Muscle layer of duodenum (tissue), 2 donors: ENCODE results near the gene BEND5.

ENCODE experiments used
- H3K27ac ChIP-seq: one replicate; pipeline ENCODE4 v1.7.0; 2013; ENCODE audit warnings: mild to moderate bottlenecking, low read length
- H3K27me3 ChIP-seq: one replicate; pipeline ENCODE4 v1.7.0; 2013; ENCODE audit warnings: low read depth, mild to moderate bottlenecking, control low read depth, low read length
- H3K36me3 ChIP-seq, 2 donors: one replicate each; pipeline ENCODE4 v1.7.0; 2013; ENCODE audit warnings: low read length in 2 of 2, control low read depth in 1 of 2, mild to moderate bottlenecking in 1 of 2; ENCODE audit not compliant: insufficient read depth in 2 of 2, control insufficient read depth in 1 of 2
- H3K4me1 ChIP-seq, 2 donors: one replicate each; pipeline ENCODE4 v1.7.0; 2013; ENCODE audit warnings: low read length in 2 of 2, mild to moderate bottlenecking in 2 of 2, control low read depth in 1 of 2, moderate library complexity in 1 of 2; ENCODE audit not compliant: insufficient read depth in 2 of 2, control insufficient read depth in 1 of 2
- H3K4me3 ChIP-seq, 2 donors: one replicate each; pipeline ENCODE4 v1.7.0; 2013; ENCODE audit warnings: low read length in 2 of 2, low read depth in 1 of 2, mild to moderate bottlenecking in 1 of 2
- H3K9me3 ChIP-seq, 2 donors: one replicate each; pipeline ENCODE4 v1.7.0; 2013; ENCODE audit warnings: low read length in 2 of 2, control low read depth in 1 of 2, mild to moderate bottlenecking in 1 of 2; ENCODE audit not compliant: control insufficient read depth in 1 of 2
- donor health status: healthy.

BEND5 gene

DNA sequence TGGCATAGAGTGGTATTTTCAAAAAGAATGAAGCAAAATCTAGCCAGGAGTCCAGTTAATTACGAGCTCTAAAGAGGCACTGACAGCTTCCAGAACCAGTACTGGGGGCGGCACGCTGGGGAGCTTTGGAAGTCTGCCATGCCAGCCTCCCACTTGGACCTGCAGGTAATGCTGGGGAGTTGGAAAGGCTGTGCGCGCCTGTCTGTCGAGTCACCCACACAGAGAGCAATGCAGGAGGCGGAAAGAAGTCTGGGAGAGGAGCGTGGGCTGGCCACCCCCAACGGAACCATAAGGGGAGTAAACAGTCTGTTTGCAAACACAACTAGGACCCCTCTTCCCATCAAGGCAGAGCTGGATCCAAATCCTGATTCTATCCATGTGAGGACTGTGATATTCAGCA lies 84.5 kb downstream of the BEND5 start:
- Histone ChIP-seq H3K4me1 (no peaks in the 10 kb centered on the region), H3K9me3 (no peaks in the 10 kb centered on the region), H3K36me3 (no peaks in the 10 kb centered on the region), H3K4me3 (no peak overlapping the region), H3K27me3 (no peaks in the 10 kb centered on the region), H3K27ac (no peak overlapping the region)

DNA sequence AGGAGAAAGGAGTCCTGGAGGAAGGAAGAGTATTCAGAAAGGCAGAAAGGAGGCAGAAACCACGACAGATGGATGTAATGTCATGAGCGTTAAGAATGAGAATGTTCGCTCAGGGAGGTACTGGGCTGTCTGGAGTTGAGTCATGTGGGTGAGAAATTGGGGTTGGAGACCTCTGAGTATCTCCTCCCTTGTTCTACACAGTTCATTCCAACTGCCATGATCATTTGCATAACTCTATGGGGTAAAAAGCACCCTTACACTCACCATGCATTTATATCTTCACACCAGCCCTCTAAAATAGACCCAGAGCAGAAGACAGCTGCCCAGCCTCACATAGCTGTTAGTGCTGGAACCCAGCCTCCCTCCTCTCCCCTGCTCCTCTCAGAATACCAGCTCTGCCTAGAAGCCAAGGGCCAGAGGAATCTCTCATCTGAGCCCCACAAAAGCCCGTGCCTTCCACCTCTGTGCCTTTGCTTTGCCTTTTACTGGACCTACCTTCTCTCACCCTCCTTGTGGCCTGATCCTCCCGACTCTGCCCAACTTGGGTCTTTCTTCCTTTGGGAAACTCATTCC lies 85.2 kb downstream of the BEND5 start:
- Histone ChIP-seq H3K9me3 (no peaks in the 10 kb centered on the region), H3K27me3 (no peaks in the 10 kb centered on the region), H3K4me3 (no peak overlapping the region), H3K36me3 (no peaks in the 10 kb centered on the region), H3K4me1 (no peaks in the 10 kb centered on the region), H3K27ac (no peak overlapping the region)

DNA sequence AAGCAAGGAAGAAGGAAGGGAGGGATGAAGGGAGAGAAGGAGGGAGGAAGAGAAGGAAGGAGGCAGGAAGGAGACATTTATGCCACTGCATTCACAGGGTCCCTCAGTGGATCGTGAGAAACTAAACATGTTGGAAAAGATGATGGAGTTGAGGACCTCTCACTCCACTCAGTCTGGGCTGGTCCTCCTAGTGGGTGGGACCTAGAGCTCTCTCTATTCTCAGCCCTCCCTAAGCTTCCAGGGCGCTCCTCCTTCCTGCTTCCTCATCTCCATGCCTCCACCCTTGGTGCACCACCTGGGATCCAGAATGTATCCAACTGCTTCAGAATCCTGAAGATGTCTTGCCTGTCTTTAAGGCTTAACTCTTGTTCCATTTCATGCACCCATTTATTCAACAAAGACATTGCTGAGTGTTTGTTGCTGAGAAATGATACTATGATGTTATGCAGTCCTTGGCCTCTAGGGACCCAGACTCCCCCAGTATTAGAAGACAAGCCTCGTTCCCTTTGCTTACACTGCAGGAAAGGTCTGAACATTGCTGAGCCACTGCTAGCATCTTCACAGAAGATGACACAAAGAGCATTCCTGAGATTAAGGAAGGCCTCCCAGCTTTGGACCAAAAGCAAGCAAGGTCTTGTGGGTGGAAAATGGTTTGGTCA lies 88.5 kb downstream of the BEND5 start:
- Histone ChIP-seq H3K27me3 (no peaks in the 10 kb centered on the region), H3K36me3 (no peaks in the 10 kb centered on the region), H3K4me3 (no peak overlapping the region), H3K9me3 (no peaks in the 10 kb centered on the region), H3K4me1 (no peaks in the 10 kb centered on the region), H3K27ac (no peak overlapping the region)

DNA sequence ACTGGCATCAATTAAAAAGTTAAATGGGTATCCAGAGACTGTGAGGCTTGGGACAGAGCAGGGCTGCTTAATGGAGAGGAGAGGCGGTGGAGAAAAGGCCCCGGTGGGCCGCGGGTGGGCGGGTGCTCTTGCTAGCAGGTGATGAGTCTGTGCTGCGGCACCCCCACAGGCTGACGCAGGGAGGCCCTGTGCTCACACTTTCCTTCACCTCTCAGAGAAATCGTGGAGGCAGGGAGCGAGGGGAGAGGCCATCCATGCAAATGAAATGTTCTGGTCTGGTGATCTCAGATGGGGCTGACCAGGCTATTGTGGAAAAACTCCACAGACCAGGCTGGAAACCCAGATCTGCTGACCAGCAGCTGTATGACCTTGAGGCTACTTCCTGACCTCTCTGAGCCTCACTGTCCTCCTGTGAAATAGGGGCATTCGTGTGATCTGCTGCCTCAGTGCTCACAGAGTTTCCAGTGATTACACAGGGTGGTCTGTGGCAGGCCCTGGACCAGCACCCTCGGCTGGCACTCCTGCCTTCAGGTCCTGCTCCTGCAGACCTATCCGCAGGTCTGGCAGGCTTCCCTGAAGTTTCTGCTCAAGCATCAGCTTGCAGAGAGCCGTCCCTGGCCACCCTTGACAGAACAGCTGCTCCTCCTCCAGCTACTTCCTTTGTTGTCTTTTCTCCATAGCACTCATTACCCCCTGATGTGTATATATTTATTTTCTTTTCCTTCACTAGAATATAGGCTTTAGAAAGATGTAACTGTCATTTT lies 89.2 kb downstream of the BEND5 start:
- Histone ChIP-seq H3K9me3 (no peaks in the 10 kb centered on the region), H3K27ac (no peak overlapping the region), H3K4me3 (no peak overlapping the region), H3K27me3 (no peaks in the 10 kb centered on the region), H3K36me3 (no peaks in the 10 kb centered on the region), H3K4me1 (no peaks in the 10 kb centered on the region)

DNA sequence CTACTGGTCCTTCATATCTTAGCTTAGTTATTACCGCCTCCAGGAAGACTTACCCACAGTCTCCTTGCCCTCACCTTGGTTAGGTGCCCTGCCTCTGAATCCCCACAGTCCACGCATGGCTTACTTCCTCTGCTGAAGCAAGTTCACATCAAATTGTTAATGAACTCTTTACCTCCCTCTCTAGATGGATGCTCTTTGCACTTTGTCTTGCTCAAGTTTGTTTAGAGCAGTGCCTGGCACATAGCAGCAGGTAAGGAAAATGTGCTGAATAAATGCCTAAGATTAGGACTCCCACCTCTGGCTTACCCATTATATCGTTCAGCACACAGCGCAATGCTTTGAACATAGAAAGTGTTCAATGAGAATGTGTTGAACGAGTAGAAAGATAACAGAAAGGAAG lies 90.5 kb downstream of the BEND5 start:
- H3K27me3 ChIP-seq: no peaks in the 10 kb centered on the region
- H3K9me3 ChIP-seq: no peaks in the 10 kb centered on the region
- no peak overlapping the region for H3K27ac ChIP-seq
- no peak overlapping the region for H3K4me3 ChIP-seq
- no peaks in the 10 kb centered on the region for H3K4me1 ChIP-seq
- H3K36me3 ChIP-seq: no peaks in the 10 kb centered on the region

DNA sequence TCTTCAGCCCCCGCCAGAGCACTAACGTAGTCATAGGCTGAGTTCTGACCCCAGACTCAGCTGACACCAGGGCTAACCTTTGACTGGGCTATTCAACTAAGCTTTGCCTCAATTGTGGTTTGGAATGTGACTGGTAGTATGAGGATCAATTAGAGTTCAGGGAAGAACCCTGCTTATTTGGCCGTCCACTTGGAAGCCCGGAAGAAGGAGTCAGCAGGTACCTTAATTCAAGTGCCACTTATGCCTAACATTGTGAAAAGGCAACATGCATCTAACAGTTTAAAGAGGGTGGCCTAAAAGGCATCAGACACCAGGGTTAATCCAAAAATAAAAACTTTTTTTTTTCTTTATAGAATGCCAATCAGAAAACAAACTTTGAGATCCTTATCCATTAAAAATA lies 92.3 kb downstream of the BEND5 start:
- H3K27ac ChIP-seq: no peak overlapping the region
- H3K4me3 ChIP-seq: no peak overlapping the region
- no peaks in the 10 kb centered on the region for H3K27me3 ChIP-seq
- no peaks in the 10 kb centered on the region for H3K9me3 ChIP-seq
- no peaks in the 10 kb centered on the region for H3K4me1 ChIP-seq
- H3K36me3 ChIP-seq: no peaks in the 10 kb centered on the region

DNA sequence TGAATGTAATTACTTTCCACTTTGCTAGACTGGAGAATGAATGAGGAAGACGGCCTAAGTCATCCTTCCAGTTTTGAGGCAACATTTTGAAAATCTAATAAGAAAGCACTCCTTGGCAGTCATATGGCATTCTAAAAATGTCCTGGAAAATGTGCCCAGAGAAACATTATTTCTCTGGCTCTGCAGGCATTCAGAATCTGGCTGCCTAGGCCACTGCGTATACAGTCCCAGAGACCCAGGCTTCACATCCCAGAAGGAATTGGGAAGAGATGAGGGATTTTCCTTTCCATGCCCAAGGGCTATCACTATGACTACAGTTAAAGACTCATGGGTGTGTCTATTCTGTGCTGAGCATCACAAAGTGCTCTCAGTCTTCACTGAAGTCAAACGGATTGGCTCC lies 92.9 kb downstream of the BEND5 start:
- H3K9me3 ChIP-seq: no peaks in the 10 kb centered on the region

DNA sequence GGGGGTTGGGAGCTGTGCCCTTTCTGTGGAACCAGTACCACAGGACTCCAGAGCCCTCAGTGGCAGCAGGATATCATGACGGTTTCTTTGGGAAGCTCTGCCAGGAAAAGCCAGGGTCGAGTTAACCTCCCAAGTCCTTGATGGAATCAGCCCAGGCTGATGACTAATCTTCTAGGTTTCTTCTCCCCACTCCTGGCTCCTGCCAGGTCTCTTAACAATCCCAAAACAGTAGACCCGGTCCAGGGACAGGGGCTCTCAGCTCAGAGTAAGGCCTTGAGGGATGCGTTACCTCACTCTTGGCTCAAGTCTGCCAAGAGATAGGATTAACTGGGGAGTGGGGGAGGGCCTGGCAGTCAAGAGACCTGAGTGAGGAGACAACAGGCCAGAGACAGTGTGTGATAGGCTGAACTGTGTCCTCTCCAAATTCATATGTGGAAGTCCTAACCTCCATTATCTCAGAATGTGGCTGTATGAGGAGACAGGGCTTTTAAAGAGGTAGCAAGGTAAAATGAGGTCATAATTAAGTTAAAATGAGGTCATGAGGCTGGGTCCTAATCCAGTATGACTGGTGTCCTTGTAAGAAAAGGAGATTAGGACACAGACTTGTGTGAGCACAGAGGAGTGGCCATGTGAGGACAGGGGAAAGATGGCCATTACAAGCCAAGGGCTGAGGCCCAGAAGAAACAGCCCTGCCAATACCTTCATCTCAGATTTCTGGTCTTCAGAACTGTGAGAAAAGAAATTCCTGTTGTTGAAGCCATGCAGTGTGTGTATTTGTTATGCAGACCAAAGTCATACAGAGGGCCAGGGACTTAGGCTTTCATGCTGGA lies 95.0 kb downstream of the BEND5 start:
- Histone ChIP-seq H3K27me3 (no peaks in the 10 kb centered on the region), H3K4me1 (no peaks in the 10 kb centered on the region), H3K4me3 (no peak overlapping the region), H3K9me3 (no peaks in the 10 kb centered on the region), H3K27ac (no peak overlapping the region), H3K36me3 (no peaks in the 10 kb centered on the region)

More for the DNA sequence above, 92.9 kb downstream of the BEND5 start:
- Histone ChIP-seq H3K4me1 (no peaks in the 10 kb centered on the region), H3K4me3 (no peak overlapping the region), H3K27me3 (no peaks in the 10 kb centered on the region), H3K36me3 (no peaks in the 10 kb centered on the region), H3K27ac (no peak overlapping the region)

DNA sequence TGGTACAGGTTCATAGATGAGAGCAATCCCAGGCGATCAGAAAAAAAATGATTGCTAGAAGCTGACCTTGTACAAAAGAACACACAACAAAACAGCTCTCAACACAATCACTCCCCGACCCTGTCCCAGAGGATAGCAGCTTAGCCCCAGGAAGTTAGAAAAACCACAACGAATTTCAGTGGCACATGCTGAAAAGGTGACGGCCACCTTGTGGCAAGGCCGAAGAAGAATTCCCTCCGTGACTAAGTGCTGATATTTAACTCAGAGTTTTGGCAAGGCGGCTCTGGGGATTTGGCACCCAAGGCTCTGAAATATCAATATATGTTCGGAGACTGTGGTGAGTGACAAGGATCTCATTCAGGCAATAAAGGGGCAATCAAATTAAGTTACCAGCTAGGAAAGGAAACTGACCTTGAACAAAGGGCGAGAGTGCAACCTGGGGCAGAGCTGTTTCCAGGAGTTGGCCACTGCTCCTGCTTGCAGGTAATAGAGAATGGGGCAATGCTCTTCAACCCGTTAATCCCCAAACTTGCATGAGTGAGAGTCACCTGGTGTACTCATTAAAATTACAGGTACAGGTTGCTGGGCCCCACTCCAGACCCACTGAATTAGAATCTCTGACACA lies 96.2 kb downstream of the BEND5 start:
- Histone ChIP-seq H3K4me1 (no peaks in the 10 kb centered on the region), H3K4me3 (no peak overlapping the region), H3K9me3 (no peaks in the 10 kb centered on the region), H3K27me3 (no peaks in the 10 kb centered on the region), H3K36me3 (no peaks in the 10 kb centered on the region), H3K27ac (no peak overlapping the region)

DNA sequence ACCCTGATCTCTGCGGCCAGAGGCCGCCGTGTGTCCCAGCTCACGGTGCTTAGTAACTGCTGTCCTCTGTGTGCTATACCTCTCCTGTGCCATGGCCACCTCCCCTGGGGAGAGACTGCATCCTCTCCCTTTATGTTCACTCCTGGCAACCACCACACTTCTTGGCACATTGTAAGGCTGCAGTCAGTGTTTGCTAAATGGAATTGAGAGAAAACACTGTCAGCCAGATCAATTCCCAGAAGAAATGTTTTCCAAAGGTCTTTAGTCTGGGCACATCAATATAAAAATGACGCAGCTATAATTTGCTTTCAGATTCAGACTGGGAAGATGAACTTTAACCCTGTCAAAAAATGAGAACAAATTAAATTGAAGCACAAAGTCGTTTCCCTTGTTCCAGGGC lies 96.8 kb downstream of the BEND5 start:
- no peaks in the 10 kb centered on the region for H3K4me1 ChIP-seq
- H3K9me3 ChIP-seq: no peaks in the 10 kb centered on the region
- no peak overlapping the region for H3K27ac ChIP-seq
- no peaks in the 10 kb centered on the region for H3K36me3 ChIP-seq
- no peak overlapping the region for H3K4me3 ChIP-seq
- no peaks in the 10 kb centered on the region for H3K27me3 ChIP-seq
